ENCODE results near the gene NRG2.

NRG2 gene

GRCh38 chr5:140027807-140028206 lies 15.3 kb downstream of the NRG2 start:
- no peak for TF ChIP-seq CTCF (conservative IDR thresholded peaks at IDR 0.05; ENCODE audit: low read depth)
- ChIA-PET POLR2A (ENCODE audit: low non-redundant PET) (no interaction called here), CTCF (interaction anchor here (0.6 to 0.7 kb wide), 2 partner anchors 16 to 95 kb away, joined by 3 read pairs; no protein-coding TSS in a partner anchor)
- no peak for DNase-seq (ENCODE audit: low spot score)
- H3K27ac ChIP-seq, result no peak overlapping the region

- H3K27ac ChIP-seq, result no peak overlapping the region
- ChIA-PET POLR2A (ENCODE audit: low non-redundant PET) (no interaction called here), CTCF (interaction anchor here (0.6 to 1.4 kb wide), 4 partner anchors 40 to 1315 kb away, joined by 3 to 4 read pairs (median 3); no protein-coding TSS in a partner anchor)
- no peak for DNase-seq (ENCODE audit: low spot score)
- TF ChIP-seq CTCF (conservative IDR thresholded peaks at IDR 0.05; ENCODE audit: low read depth), result no peak
These were observed 17.4 kb downstream of the NRG2 start for GRCh38 chr5:140025736-140026135.

- no peak overlapping the region for H3K27ac ChIP-seq
- no peak for TF ChIP-seq CTCF (conservative IDR thresholded peaks at IDR 0.05; ENCODE audit: low read depth)
- no peak for DNase-seq (ENCODE audit: low spot score)
- ChIA-PET POLR2A (ENCODE audit: low non-redundant PET) (no interaction called here), CTCF (no interaction called here)
These were observed 18.2 kb downstream of the NRG2 start for GRCh38 chr5:140024928-140025327.

- no peak for TF ChIP-seq CTCF (conservative IDR thresholded peaks at IDR 0.05; ENCODE audit: low read depth)
- no peak for DNase-seq (ENCODE audit: low spot score)
- ChIA-PET CTCF (interaction anchor here (0.6 to 0.7 kb wide), 2 partner anchors 56 to 122 kb away, joined by 3 to 4 read pairs; no protein-coding TSS in a partner anchor), POLR2A (ENCODE audit: low non-redundant PET) (no interaction called here)
- H3K27ac ChIP-seq, result no peak overlapping the region
These were observed 19.4 kb downstream of the NRG2 start for GRCh38 chr5:140023611-140024191.

- ChIA-PET CTCF (interaction anchor here (0.6 to 1.5 kb wide), 2 partner anchors 52 to 98 kb away, joined by 6 read pairs; no protein-coding TSS in a partner anchor), POLR2A (ENCODE audit: low non-redundant PET) (no interaction called here)
- H3K27ac ChIP-seq, result no peak overlapping the region
- no peak for DNase-seq (ENCODE audit: low spot score)
- TF ChIP-seq CTCF (conservative IDR thresholded peaks at IDR 0.05; ENCODE audit: low read depth), result no peak
These were observed 22.4 kb downstream of the NRG2 start for GRCh38 chr5:140020601-140021177.

- POLR2A ChIA-PET (ENCODE audit: low non-redundant PET), result no interaction called here
- no peak for TF ChIP-seq CTCF (conservative IDR thresholded peaks at IDR 0.05; ENCODE audit: low read depth)
- CTCF ChIA-PET, result no interaction called here
- no peak overlapping the region for H3K27ac ChIP-seq
- DNase-seq (ENCODE audit: low spot score), result no peak
These were observed 24.0 kb downstream of the NRG2 start for GRCh38 chr5:140018920-140019644.
